ENCODE results near the gene ZNF217. TPM values are rescaled to one million over a fixed set of nuclear protein-coding genes. Genes with fewer than 3 reads are reported as not detected.
A peak's percentile ranks its signal among the peaks of the same experiment; 100 is the strongest.

The ZNF217 gene
- total and polyA plus RNA-seq, 9 of the 15 experiments (the other 6 are each of a cell fraction or from before 2014, with no cell fraction given): 3.0 to 41.8 (median 16.8) TPM

- TF ChIP-seq ZKSCAN3 (CRISPR knock-in tag; IDR thresholded peaks at IDR 0.05): no peak
- peak; percentile 65 for TF ChIP-seq MEIS2 (IDR thresholded peaks at IDR 0.05; ENCODE audit: partially characterized antibody)
- TF ChIP-seq, protein P1, sequence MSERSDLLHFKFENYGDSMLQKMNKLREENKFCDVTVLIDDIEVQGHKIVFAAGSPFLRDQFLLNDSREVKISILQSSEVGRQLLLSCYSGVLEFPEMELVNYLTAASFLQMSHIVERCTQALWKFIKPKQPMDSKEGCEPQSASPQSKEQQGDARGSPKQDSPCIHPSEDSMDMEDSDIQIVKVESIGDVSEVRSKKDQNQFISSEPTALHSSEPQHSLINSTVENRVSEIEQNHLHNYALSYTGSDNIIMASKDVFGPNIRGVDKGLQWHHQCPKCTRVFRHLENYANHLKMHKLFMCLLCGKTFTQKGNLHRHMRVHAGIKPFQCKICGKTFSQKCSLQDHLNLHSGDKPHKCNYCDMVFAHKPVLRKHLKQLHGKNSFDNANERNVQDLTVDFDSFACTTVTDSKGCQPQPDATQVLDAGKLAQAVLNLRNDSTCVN (CRISPR knock-in tag; IDR thresholded peaks at IDR 0.05): no peak
- peak; percentile 24; the same call in 1 of the 2 replicates for TF ChIP-seq CTBP1 (IDR thresholded peaks at IDR 0.05; ENCODE audit: borderline replicate concordance)
- TF ChIP-seq HDAC2 (IDR thresholded peaks at IDR 0.05): no peak
- no peak for TF ChIP-seq ZNF274 (IDR thresholded peaks at IDR 0.05; ENCODE audit: borderline replicate concordance, low read depth, low read length)
- no peak for TF ChIP-seq NELFE (IDR thresholded peaks at IDR 0.05; ENCODE audit: insufficient read depth, insufficient read length)
- no peak for TF ChIP-seq RBBP5 (IDR thresholded peaks at IDR 0.05; ENCODE audit: borderline replicate concordance, insufficient read depth, low read length, poor library complexity, severe bottlenecking)
- no peak for TF ChIP-seq POLR3G (IDR thresholded peaks at IDR 0.05; ENCODE audit: extremely low read depth, insufficient read length, insufficient replicate concordance)
- TF ChIP-seq TFE3 (CRISPR knock-in tag; IDR thresholded peaks at IDR 0.05): peak; percentile 85
- TF ChIP-seq BHLHE40 (IDR thresholded peaks at IDR 0.05; ENCODE audit: low read length): peak; percentile 93
- TF ChIP-seq CTCFL (IDR thresholded peaks at IDR 0.05; ENCODE audit: borderline replicate concordance, insufficient read depth, low read depth, low read length, poor library complexity, severe bottlenecking): no peak
- no peak for TF ChIP-seq TBP (optimal IDR thresholded peaks at IDR 0.05; ENCODE audit: low read depth, low read length)
- TF ChIP-seq MXI1 (IDR thresholded peaks at IDR 0.05; ENCODE audit: low read depth, low read length): no peak
- no peak for TF ChIP-seq MYNN (IDR thresholded peaks at IDR 0.05)
- TF ChIP-seq MYNN (CRISPR knock-in tag; IDR thresholded peaks at IDR 0.05): no peak
- TF ChIP-seq HOMEZ (CRISPR knock-in tag; IDR thresholded peaks at IDR 0.05): no peak
- TF ChIP-seq CTCF (IDR thresholded peaks at IDR 0.05 in 2 of 3, conservative IDR thresholded peaks at IDR 0.05 in 1 of 3; ENCODE audit: insufficient read depth in 2 of 3, low read depth in 1 of 3, low read length in 3 of 3): peak in 1 of 3 experiments; percentile 17; a peak in 1 of 6 replicates
- no peak for TF ChIP-seq RFX1 (IDR thresholded peaks at IDR 0.05)
These were observed 76.5 kb downstream of the ZNF217 start (continued) for GRCh38 chr20:53517146-53517545.
